Right cardiac atrium (tissue), 5 donors: ENCODE measurements around the gene ARL6IP5. TPM values are rescaled to one million over a fixed set of nuclear protein-coding genes. Genes with fewer than 3 reads are reported as not detected.

Experiments used
- ATAC-seq, 2 donors: fragments of 200-7000 bp; cut with Tn5 transposase; one replicate each; pipeline versions ENCODE4 v1.8.0 to v1.9.1; 2020; ENCODE audit warnings: moderate library complexity in 2 of 2, mild to moderate bottlenecking in 1 of 2
- DNase-seq, 3 donors: peaks; one replicate each; pipeline ENCODE4 v3.0.0-alpha.2; 2020
- H3K27ac ChIP-seq: one replicate; pipeline ENCODE4 v1.5.1; 2013; ENCODE audit warnings: mild to moderate bottlenecking, low read length, control low read depth, moderate library complexity
- H3K27me3 ChIP-seq: one replicate; pipeline ENCODE4 v1.6.1; 2013; ENCODE audit not compliant: control insufficient read depth, insufficient read depth
- H3K4me1 ChIP-seq: one replicate; pipeline ENCODE4 v1.6.1; 2013; ENCODE audit warnings: low read length; ENCODE audit not compliant: control insufficient read depth, insufficient read depth
- H3K4me3 ChIP-seq: one replicate; pipeline ENCODE4 v1.5.1; 2013; ENCODE audit warnings: low read length, control low read depth
- H3K9me3 ChIP-seq: one replicate; pipeline ENCODE4 v1.6.1; 2013; ENCODE audit warnings: low read length; ENCODE audit not compliant: control insufficient read depth
- WGBS: extraction: QIAGEN DNeasy Blood & Tissue Kit; methylation state at CpG from one replicate; pipeline ENCODE4 v1.1.7; 2013; 5-methylcytosine and 5-hydroxymethylcytosine counted together
- intact Hi-C, 4 donors: fragments of 100-400 bp; cut with DNase I; formaldehyde crosslinking; loops; one replicate each; pipeline versions ENCODE4 v1.11.0 to v1.14.0; 2022 to 2023
- microRNA-seq, 2 donors: library from miRNA; unstranded; fragments of <30 nt; microRNA quantifications; one replicate each; pipeline ENCODE4 v1.2.0, GENCODE V29; 2020 to 2021
- polyA plus RNA-seq: library from polyadenylated mRNA; stranded (reverse); fragments of 200-250 nt; gene quantifications from one replicate; pipeline ENCODE4 v1.2.3, GENCODE V29; 2013
- total RNA-seq, 4 donors: library from RNA; stranded (reverse); fragmentation: NEBNext Ultra II Directional; extraction: Animal tissue kit (Norgen Biotek cat#: 25700); gene quantifications; one replicate each; pipeline ENCODE4 v1.2.1, GENCODE V29; 2021
- donor health status: healthy with polysubstance abuse.
- donor health status: DM: no; HTN: yes; CAD: no.
- donor health status: DM: no; HTN: no; CAD: no.
- donor health status: DM: no; HTN: yes; CAD: no; lungs with severe emphysema.
- donor health status: DM: yes; HTN: yes; CAD: no.

Gene ARL6IP5
- total and polyA plus RNA-seq, 5 donors = 162 to 261 (median 233) TPM

- Histone ChIP-seq H3K27me3 (no peaks in the 10 kb centered on the region), H3K27ac (no peak overlapping the region), H3K4me1 (no peaks in the 10 kb centered on the region), H3K9me3 (no peaks in the 10 kb centered on the region), H3K4me3 (no peak overlapping the region)
- DNase-seq = no peak
- no peak for ATAC-seq
- intact Hi-C loops = no loop called here
Observed at GRCh38 chr3:69137005-69137404, 52.3 kb downstream of the ARL6IP5 start.

GRCh38 chr3:69137412-69137811 is 52.7 kb downstream of the ARL6IP5 start:
- DNase-seq = no peak
- H3K4me1 ChIP-seq = peaks cover 1% of the 10 kb centered on the region
- ATAC-seq = no peak
- H3K9me3 ChIP-seq = no peaks in the 10 kb centered on the region
- H3K4me3 ChIP-seq = no peak overlapping the region
- H3K27ac ChIP-seq = no peak overlapping the region
- intact Hi-C loops = no loop called here
- WGBS = 90% methylated on average over 2 of the region's 2 CpGs
- H3K27me3 ChIP-seq = no peaks in the 10 kb centered on the region

- Histone ChIP-seq H3K27ac (no peak overlapping the region), H3K4me3 (no peak overlapping the region), H3K27me3 (no peaks in the 10 kb centered on the region), H3K9me3 (no peaks in the 10 kb centered on the region), H3K4me1 (peaks cover 1% of the 10 kb centered on the region)
- DNase-seq = no peak
- no peak for ATAC-seq
- intact Hi-C loops = no loop called here
Observed at GRCh38 chr3:69141313-69141712, 56.6 kb downstream of the ARL6IP5 start.

- intact Hi-C loops = no loop called here
- peaks cover 1% of the 10 kb centered on the region for H3K4me1 ChIP-seq
- no peak overlapping the region for H3K4me3 ChIP-seq
- no peak overlapping the region for H3K27ac ChIP-seq
- no peaks in the 10 kb centered on the region for H3K9me3 ChIP-seq
- no peaks in the 10 kb centered on the region for H3K27me3 ChIP-seq
- 32% methylated on average over 3 of the region's 3 CpGs for WGBS
- ATAC-seq = no peak
- DNase-seq = no peak
Observed at GRCh38 chr3:69142090-69142489, 57.4 kb downstream of the ARL6IP5 start.

GRCh38 chr3:69142797-69143454 is 58.2 kb downstream of the ARL6IP5 start:
- H3K27me3 ChIP-seq = no peaks in the 10 kb centered on the region

GRCh38 chr3:69143612-69144011 is 58.9 kb downstream of the ARL6IP5 start:
- no peaks in the 10 kb centered on the region for H3K9me3 ChIP-seq
- WGBS = 90% methylated on average over 3 of the region's 3 CpGs
- H3K27ac ChIP-seq = no peak overlapping the region
- intact Hi-C loops = no loop called here
- DNase-seq = no peak
- ATAC-seq = no peak
- no peak overlapping the region for H3K4me3 ChIP-seq
- no peaks in the 10 kb centered on the region for H3K27me3 ChIP-seq
- peaks cover 1% of the 10 kb centered on the region for H3K4me1 ChIP-seq

More at GRCh38 chr3:69142797-69143454, 58.2 kb downstream of the ARL6IP5 start:
- WGBS = 72% methylated on average over 4 of the region's 4 CpGs
- ATAC-seq (no peak), DNase-seq (no peak)
- Histone ChIP-seq H3K4me1 (peaks cover 1% of the 10 kb centered on the region), H3K27ac (no peak overlapping the region), H3K9me3 (no peaks in the 10 kb centered on the region), H3K4me3 (no peak overlapping the region)
- intact Hi-C loops = no loop called here

- H3K9me3 ChIP-seq = no peaks in the 10 kb centered on the region
Observed at GRCh38 chr3:69144631-69145245, 60.0 kb downstream of the ARL6IP5 start.

GRCh38 chr3:69145688-69146087 is 61.0 kb downstream of the ARL6IP5 start:
- H3K4me3 ChIP-seq = no peak overlapping the region
- ATAC-seq = no peak

More at GRCh38 chr3:69144631-69145245, 60.0 kb downstream of the ARL6IP5 start:
- peaks cover 1% of the 10 kb centered on the region for H3K4me1 ChIP-seq
- no peak for ATAC-seq
- H3K27me3 ChIP-seq = no peaks in the 10 kb centered on the region
- H3K27ac ChIP-seq = no peak overlapping the region
- DNase-seq = no peak
- WGBS = 76% methylated on average over 3 of the region's 3 CpGs
- H3K4me3 ChIP-seq = no peak overlapping the region
- intact Hi-C loops = no loop called here

GRCh38 chr3:69149586-69149985 is 64.8 kb downstream of the ARL6IP5 start:
- no peak for DNase-seq
- no peak overlapping the region for H3K4me3 ChIP-seq
- 84% methylated on average over 3 of the region's 3 CpGs for WGBS
- intact Hi-C loops = no loop called here
- no peak for ATAC-seq
- H3K27ac ChIP-seq = no peak overlapping the region
- H3K4me1 ChIP-seq = no peaks in the 10 kb centered on the region
- H3K27me3 ChIP-seq = no peaks in the 10 kb centered on the region
- no peaks in the 10 kb centered on the region for H3K9me3 ChIP-seq

More at GRCh38 chr3:69145688-69146087, 61.0 kb downstream of the ARL6IP5 start:
- Histone ChIP-seq H3K9me3 (no peaks in the 10 kb centered on the region), H3K27me3 (no peaks in the 10 kb centered on the region), H3K27ac (no peak overlapping the region), H3K4me1 (peaks cover 1% of the 10 kb centered on the region)
- DNase-seq = no peak
- intact Hi-C loops = no loop called here

Small RNA genes within 50 kb of the gene (microRNA-seq; reads per million reads assigned to microRNA genes)
- 0 to 0.54 reads per million in 2 donors for gene MIR3136

Other genes with a start within 250 kb of the ARL6IP5 start
- not detected for gene TAFA4, start 152.4 kb upstream of the ARL6IP5 start, total RNA-seq
- gene TAFA4, start 152.4 kb upstream of the ARL6IP5 start, polyA plus RNA-seq = not detected
- 100 to 1,000 TPM in 1 of 4 donors, 10 to 100 TPM in 3; 47.5 to 112 (median 56.6) TPM for gene EOGT, start 71.3 kb upstream of the ARL6IP5 start, total RNA-seq
- gene EOGT, start 71.3 kb upstream of the ARL6IP5 start, polyA plus RNA-seq = 26.1 TPM
- gene TMF1, start 32.6 kb upstream of the ARL6IP5 start, total RNA-seq = 10 to 100 TPM; 21.1 to 28.5 (median 22.5) TPM
- 6.7 TPM for gene TMF1, start 32.6 kb upstream of the ARL6IP5 start, polyA plus RNA-seq
- gene UBA3, start 4.6 kb upstream of the ARL6IP5 start, total RNA-seq = 10 to 100 TPM; 63.8 to 67.5 (median 65.2) TPM
- gene UBA3, start 4.6 kb upstream of the ARL6IP5 start, polyA plus RNA-seq = 51.4 TPM
- 100 to 1,000 TPM in 1 of 4 donors, 10 to 100 TPM in 3; 44.1 to 127 (median 62.9) TPM for gene LMOD3, start 37.7 kb downstream of the ARL6IP5 start, total RNA-seq
- 64.0 TPM for gene LMOD3, start 37.7 kb downstream of the ARL6IP5 start, polyA plus RNA-seq